ENCODE data around the gene KRTAP3-2. TPM values are rescaled to one million over a fixed set of nuclear protein-coding genes. Genes with fewer than 3 reads are reported as not detected.
A peak's percentile ranks its signal among the peaks of the same experiment; 100 is the strongest.
"Not testable (repeated sequence)": the region's sequence is repeated elsewhere in the genome, so short reads cannot be mapped to it uniquely, and the experiment has no call there.

Gene KRTAP3-2
- total RNA-seq, 1 experiment from 2014 or later = not detected

DNA sequence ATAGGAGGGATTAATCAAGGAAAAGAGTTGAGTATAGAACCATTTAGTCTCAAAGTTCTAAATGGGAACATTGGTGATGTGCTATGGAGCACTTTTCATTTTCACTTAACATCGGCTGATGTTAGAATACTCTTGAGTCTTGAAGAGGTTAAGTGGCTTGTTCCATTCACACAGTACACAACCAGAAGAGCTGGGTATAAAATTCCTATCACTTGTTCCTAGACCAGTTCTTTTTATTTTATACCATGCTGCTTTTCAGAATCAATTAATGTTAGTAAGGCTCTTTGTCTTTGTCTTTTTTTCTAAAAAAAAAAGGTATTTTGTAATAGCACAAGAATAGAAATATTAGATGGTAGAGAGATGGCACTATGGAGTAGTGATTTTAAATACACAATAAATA, 43.2 kb upstream of the KRTAP3-2 start:
- no peak overlapping the region for H3K9ac ChIP-seq (ENCODE audit: low read length)
- BruUV-seq (replicated peaks) = no TSS peak
- H3K9me3 ChIP-seq (ENCODE audit: control insufficient read depth in 1 of 2, insufficient read depth in 1 of 2, low read depth in 1 of 2, low read length in 2 of 2) = peaks cover 0 to 7% of the 10 kb centered on the region in 2 experiments; a peak in 1 of 4 replicates
- ATAC-seq = no peak
- no peak for DNase-seq (ENCODE audit: low read depth, low spot score)
- H3K27ac ChIP-seq (ENCODE audit: low read depth, low read length) = no peak overlapping the region
- no peaks in the 10 kb centered on the region for H4K20me1 ChIP-seq (ENCODE audit: insufficient read depth)
- no peaks in the 10 kb centered on the region for H3K9me2 ChIP-seq (ENCODE audit: insufficient read depth)
- ChIA-PET POLR2A (no interaction called here), RAD21 (ENCODE audit: low non-redundant PET in 1 of 2, low total read pairs in 2 of 2, uncharacterized antibody in 2 of 2, unreplicated experiment in 2 of 2) (no interaction called here), CTCF (no interaction called here)
- H3K4me3 ChIP-seq (replicated peaks in 1 of 2; ENCODE audit: low read depth in 1 of 2, low read length in 2 of 2) = no peak overlapping the region
- H3K4me2 ChIP-seq (ENCODE audit: low read length) = no peak overlapping the region
- H3K36me3 ChIP-seq (ENCODE audit: control insufficient read depth in 1 of 2, insufficient read depth in 2 of 2, low read length in 2 of 2) = peaks cover 0 to 11% of the 10 kb centered on the region in 2 experiments; a peak in 1 of 4 replicates
- H2AFZ ChIP-seq (ENCODE audit: low read depth, low read length, poor library complexity, severe bottlenecking) = no peak overlapping the region
- intact Hi-C loops (cut with micrococcal nuclease) = no loop called here
- H3K27me3 ChIP-seq (ENCODE audit: insufficient read depth, low read length) = no peaks in the 10 kb centered on the region
- H3K79me2 ChIP-seq (ENCODE audit: insufficient read depth, low read length) = no peaks in the 10 kb centered on the region
- TF ChIP-seq, protein P1, sequence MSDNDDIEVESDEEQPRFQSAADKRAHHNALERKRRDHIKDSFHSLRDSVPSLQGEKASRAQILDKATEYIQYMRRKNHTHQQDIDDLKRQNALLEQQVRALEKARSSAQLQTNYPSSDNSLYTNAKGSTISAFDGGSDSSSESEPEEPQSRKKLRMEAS (IDR thresholded peaks at IDR 0.05) = no peak
- no peak for TF ChIP-seq ELF1 (IDR thresholded peaks at IDR 0.05; ENCODE audit: borderline replicate concordance, low read depth)
- no peak for TF ChIP-seq TCF7L2 (IDR thresholded peaks at IDR 0.05; ENCODE audit: borderline replicate concordance, extremely low read depth, insufficient read depth, insufficient read length)
- no peak for TF ChIP-seq EZH2phosphoT487 (IDR thresholded peaks at IDR 0.05; ENCODE audit: borderline replicate concordance)
- TF ChIP-seq POLR2A (IDR thresholded peaks at IDR 0.05; ENCODE audit: borderline replicate concordance, extremely low read depth, insufficient read depth, insufficient read length) = no peak
- TF ChIP-seq YY1 (IDR thresholded peaks at IDR 0.05; ENCODE audit: extremely low read depth, insufficient replicate concordance, low read depth, low read length) = no peak
- peaks cover 15 to 16% of the 10 kb centered on the region in 2 experiments; a peak in 2 of 4 replicates for H3K4me1 ChIP-seq (ENCODE audit: control insufficient read depth in 1 of 2, insufficient read depth in 2 of 2, low read length in 2 of 2)

DNA sequence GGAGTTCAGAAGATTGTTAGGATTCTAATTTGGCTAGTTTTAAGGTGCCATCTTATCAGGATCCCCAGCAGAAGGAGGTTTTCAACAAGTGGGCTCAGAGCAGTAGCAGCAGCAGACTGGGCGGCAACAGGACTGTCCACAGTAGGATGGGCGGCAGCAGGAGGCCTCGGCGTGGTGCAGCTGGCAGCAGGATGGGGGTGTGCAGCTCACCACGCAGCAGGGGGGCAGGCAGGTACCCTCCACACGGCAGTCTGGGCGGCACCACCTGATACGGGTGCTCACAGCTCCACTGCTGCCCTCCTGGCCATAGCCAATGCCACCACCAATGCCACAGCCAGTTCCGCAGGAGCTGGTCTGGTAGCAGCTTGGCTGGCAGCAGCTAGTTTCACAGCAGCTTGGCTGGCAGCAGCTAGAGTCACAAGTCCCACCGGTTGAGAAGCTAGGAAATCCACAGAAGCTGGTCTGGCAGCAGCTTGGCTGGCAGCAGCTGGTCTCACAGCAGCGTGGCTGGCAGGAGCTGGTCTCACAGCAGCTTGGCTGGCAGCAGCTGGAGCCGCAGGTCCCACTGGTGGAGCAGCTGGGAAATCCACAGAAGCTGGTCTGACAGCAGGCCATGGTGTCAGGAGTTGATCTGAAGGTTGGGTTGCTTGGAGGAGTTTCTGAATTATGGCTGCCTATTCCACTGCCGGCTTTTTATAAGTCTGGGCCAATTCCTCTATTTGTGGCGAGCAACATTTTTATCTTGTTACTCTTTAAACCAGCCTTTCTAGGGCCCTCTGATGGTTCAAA, 41.3 kb upstream of the KRTAP3-2 start, which contains the start of gene KRTAP1-1:
KRTAP1-1 (minus strand) TSS at position 668 of the 789 bp plus-strand sequence; CDS start at position 615, 53 bp downstream.
- H3K27ac ChIP-seq (ENCODE audit: low read depth, low read length); H3K79me2 ChIP-seq (ENCODE audit: insufficient read depth, low read length); RAD21 ChIA-PET (ENCODE audit: low non-redundant PET in 1 of 2, low total read pairs in 2 of 2, uncharacterized antibody in 2 of 2, unreplicated experiment in 2 of 2); H3K9me2 ChIP-seq (ENCODE audit: insufficient read depth); H4K20me1 ChIP-seq (ENCODE audit: insufficient read depth); H3K4me2 ChIP-seq (ENCODE audit: low read length); H3K27me3 ChIP-seq (ENCODE audit: insufficient read depth, low read length); ATAC-seq; DNase-seq (ENCODE audit: low read depth, low spot score); H3K9ac ChIP-seq (ENCODE audit: low read length); BruUV-seq (replicated peaks); H3K4me3 ChIP-seq (replicated peaks in 1 of 2; ENCODE audit: low read depth in 1 of 2, low read length in 2 of 2); POLR2A ChIA-PET; CTCF ChIA-PET; intact Hi-C loops (cut with micrococcal nuclease): not testable (repeated sequence)
- Histone ChIP-seq H2AFZ (ENCODE audit: low read depth, low read length, poor library complexity, severe bottlenecking) (peak within 1 kb of the TSS; percentile 35), H3K4me1 (ENCODE audit: control insufficient read depth in 1 of 2, insufficient read depth in 2 of 2, low read length in 2 of 2) (peaks cover 15 to 16% of the 10 kb centered on the region in 2 experiments; a peak in 2 of 4 replicates), H3K36me3 (ENCODE audit: control insufficient read depth in 1 of 2, insufficient read depth in 2 of 2, low read length in 2 of 2) (peaks cover 0 to 11% of the 10 kb centered on the region in 2 experiments; a peak in 1 of 4 replicates), H3K9me3 (ENCODE audit: control insufficient read depth in 1 of 2, insufficient read depth in 1 of 2, low read depth in 1 of 2, low read length in 2 of 2) (peaks cover 0 to 12% of the 10 kb centered on the region in 2 experiments; a peak in 1 of 4 replicates)
- peak; percentile 17; the same call in 1 of the 2 replicates for TF ChIP-seq RAD21 (IDR thresholded peaks at IDR 0.05; ENCODE audit: low read depth)

Measured in HCT116 (cell line).